CD4-positive, alpha-beta memory T cell (primary cell): ENCODE results near the gene PRR11. TPM values are rescaled to one million over a fixed set of nuclear protein-coding genes. Genes with fewer than 3 reads are reported as not detected.
A peak's percentile ranks its signal among the peaks of the same experiment; 100 is the strongest.

Experiments used
- CTCF ChIA-PET: fragments of 350-600 bp; sonication (Branson Sonifier 250); formaldehyde crosslinking; loops from one replicate; lab custom pipeline; 2021; ENCODE audit warnings: inconsistent platforms; ENCODE audit not compliant: partially characterized antibody; lab: Charles Lee
- POLR2A ChIA-PET: fragments of 350-600 bp; sonication (Branson Sonifier 250); formaldehyde crosslinking; loops from one replicate; lab custom pipeline; 2021; ENCODE audit not compliant: partially characterized antibody; lab: Charles Lee
- DNase-seq, 5 donors: peaks; one replicate each; pipeline versions ENCODE4 v3.0.0 to v3.0.0-alpha.2; 2020 to 2022; ENCODE audit warnings: mixed read lengths in 1 of 5
- H3K27ac ChIP-seq: one replicate; pipeline ENCODE4 v1.7.0; 2013; ENCODE audit warnings: low read depth, low read length
- H3K27me3 ChIP-seq: 2 replicates; pipeline ENCODE4 v1.7.0; 2013; ENCODE audit warnings: mild to moderate bottlenecking, low read length, moderate library complexity; ENCODE audit not compliant: insufficient read depth
- H3K36me3 ChIP-seq: 2 replicates; pipeline ENCODE4 v1.7.0; 2013; ENCODE audit warnings: mild to moderate bottlenecking, low read length, moderate library complexity; ENCODE audit not compliant: insufficient read depth
- H3K4me1 ChIP-seq: 2 replicates; pipeline ENCODE4 v1.7.0; 2013; ENCODE audit warnings: mild to moderate bottlenecking, low read length, moderate library complexity; ENCODE audit not compliant: insufficient read depth
- H3K4me3 ChIP-seq, 2 donors: one replicate each; pipeline ENCODE4 v1.7.0; 2013; ENCODE audit warnings: low read length in 2 of 2, mild to moderate bottlenecking in 1 of 2
- H3K9me3 ChIP-seq, 2 donors: one replicate each; pipeline ENCODE4 v1.7.0; 2013; ENCODE audit warnings: low read length in 2 of 2, control low read depth in 1 of 2; ENCODE audit not compliant: control insufficient read depth in 1 of 2
- H3K27ac Mint-ChIP-seq, 7 donors: one replicate each; pipeline ENCODE4 v1.8.0; 2020 to 2021; ENCODE audit warnings: mixed read lengths in 7 of 7, mild to moderate bottlenecking in 6 of 7, inconsistent platforms in 3 of 7, moderate library complexity in 3 of 7
- H3K27me3 Mint-ChIP-seq, 2 donors: one replicate each; pipeline ENCODE4 v1.8.0; 2020 to 2021; ENCODE audit warnings: mixed read lengths in 2 of 2
- H3K36me3 Mint-ChIP-seq, 2 donors: one replicate each; pipeline ENCODE4 v1.8.0; 2020 to 2021; ENCODE audit warnings: mixed read lengths in 2 of 2, inconsistent platforms in 1 of 2, mild to moderate bottlenecking in 1 of 2
- H3K4me1 Mint-ChIP-seq, 4 donors: one replicate each; pipeline ENCODE4 v1.8.0; 2020 to 2021; ENCODE audit warnings: mixed read lengths in 4 of 4, mild to moderate bottlenecking in 1 of 4
- H3K4me3 Mint-ChIP-seq, 8 donors: one replicate each; pipeline ENCODE4 v1.8.0; 2020 to 2021; ENCODE audit warnings: mixed read lengths in 8 of 8, mild to moderate bottlenecking in 7 of 8, moderate library complexity in 6 of 8, inconsistent platforms in 3 of 8
- H3K9me3 Mint-ChIP-seq, 8 donors: one replicate each; pipeline ENCODE4 v1.8.0; 2020 to 2021; ENCODE audit warnings: mixed read lengths in 8 of 8, mild to moderate bottlenecking in 5 of 8, inconsistent platforms in 3 of 8, moderate library complexity in 1 of 8
- intact Hi-C: fragments of 100-400 bp; cut with micrococcal nuclease; formaldehyde crosslinking; loops from one replicate; pipeline ENCODE4 v1.15.1; 2023
- polyA plus RNA-seq, 2 donors: library from polyadenylated mRNA; unstranded; fragments of 300-500 nt; fragmentation: Illumina TruSeq; gene quantifications; one replicate each; pipeline ENCODE4 v1.2.3, GENCODE V29; 2021
- total RNA-seq, 2 experiments: library from RNA; stranded (reverse); gene quantifications; one replicate each; pipeline ENCODE4 v1.2.3, GENCODE V29; 2021

Gene PRR11
- total and polyA plus RNA-seq, 4 experiments from 2014 or later = 0.37 to 2.1 (median 0.77) TPM

DNA sequence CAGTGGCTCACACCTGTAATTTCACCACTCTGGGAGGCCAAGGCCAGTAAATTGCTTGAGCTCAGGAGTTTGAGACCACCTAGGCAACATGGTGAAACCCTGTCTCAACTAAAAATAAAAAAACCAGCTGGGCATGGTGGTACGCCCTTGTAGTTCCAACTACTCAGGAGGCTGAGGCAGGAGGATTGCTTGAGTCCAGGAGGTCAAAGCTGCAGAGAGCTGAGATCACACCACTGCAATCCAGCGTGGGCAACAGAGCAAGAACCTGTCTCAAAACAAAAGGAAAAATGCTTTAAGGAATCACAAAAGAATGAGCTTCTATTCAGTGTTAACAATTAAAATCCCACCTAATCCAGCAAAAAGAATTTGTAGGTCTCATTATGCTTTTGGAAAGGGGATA lies 5.9 kb downstream of the PRR11 start:
- Mint-ChIP-seq H3K9me3 (no peaks in the 10 kb centered on the region), H3K27me3 (no peaks in the 10 kb centered on the region), H3K4me1 (peaks cover 10 to 32% (median 16%) of the 10 kb centered on the region in 4 donors), H3K4me3 (no peak overlapping the region), H3K36me3 (no peaks in the 10 kb centered on the region), H3K27ac (peak overlapping the region in 1 of 7 donors; percentile 12)
- intact Hi-C loops = no loop called here
- Histone ChIP-seq H3K27me3 (no peaks in the 10 kb centered on the region), H3K4me3 (no peak overlapping the region), H3K36me3 (no peaks in the 10 kb centered on the region), H3K4me1 (peaks cover 24% of the 10 kb centered on the region), H3K9me3 (no peaks in the 10 kb centered on the region), H3K27ac (no peak overlapping the region)
- ChIA-PET CTCF (no interaction called here), POLR2A (interaction anchor here (0.7 kb wide), 1 partner anchor 47 kb away, joined by 4 read pairs; no protein-coding TSS in a partner anchor)
- DNase-seq = no peak

DNA sequence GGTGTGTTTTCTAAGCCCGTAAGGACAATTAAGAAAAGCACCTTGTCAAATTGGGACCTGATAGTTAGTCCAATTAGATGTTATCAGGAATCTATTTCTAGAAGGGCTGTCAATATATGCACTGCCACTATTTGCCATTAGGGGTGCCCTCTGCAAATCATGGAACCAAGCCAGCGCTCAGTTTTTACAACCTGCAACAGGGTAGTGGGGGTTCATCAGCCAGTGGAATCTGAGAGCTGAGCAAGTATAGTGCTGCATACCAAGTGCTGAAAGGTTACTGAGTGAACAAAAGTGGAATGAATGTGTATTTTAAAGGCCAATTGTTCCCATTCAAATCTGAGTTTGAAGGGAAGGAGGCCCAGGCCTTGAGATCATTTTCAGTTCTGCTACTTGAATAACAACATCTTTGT lies 10.4 kb downstream of the PRR11 start:
- H3K4me1 ChIP-seq = peaks cover 4% of the 10 kb centered on the region
- DNase-seq = peak; percentile 37 to 52 (median 46)
- Mint-ChIP-seq H3K27me3 (no peaks in the 10 kb centered on the region), H3K4me1 (peaks cover 3 to 10% (median 5%) of the 10 kb centered on the region in 4 donors), H3K9me3 (no peaks in the 10 kb centered on the region), H3K27ac (peak overlapping the region in 5 of 7 donors; percentile 31 to 72 (median 53)), H3K36me3 (no peaks in the 10 kb centered on the region), H3K4me3 (peak overlapping the region in 2 of 8 donors; percentile 35 to 69)
- CTCF ChIA-PET = interaction anchor here (0.6 to 3.5 kb wide), 4 partner anchors 8 to 85 kb away, joined by 4 to 15 read pairs (median 4); partner anchors contain the start of genes PRR11 and SKA2
- POLR2A ChIA-PET = interaction anchor here (0.6 to 0.8 kb wide), 3 partner anchors 11 to 44 kb away, joined by 3 to 5 read pairs (median 3); partner anchors contain the start of genes PRR11, SKA2 and SMG8
- H3K36me3 ChIP-seq = no peaks in the 10 kb centered on the region
- no peak overlapping the region for H3K27ac ChIP-seq
- no peak overlapping the region for H3K4me3 ChIP-seq
- H3K9me3 ChIP-seq = no peaks in the 10 kb centered on the region
- no peaks in the 10 kb centered on the region for H3K27me3 ChIP-seq
- intact Hi-C loops = no loop called here

DNA sequence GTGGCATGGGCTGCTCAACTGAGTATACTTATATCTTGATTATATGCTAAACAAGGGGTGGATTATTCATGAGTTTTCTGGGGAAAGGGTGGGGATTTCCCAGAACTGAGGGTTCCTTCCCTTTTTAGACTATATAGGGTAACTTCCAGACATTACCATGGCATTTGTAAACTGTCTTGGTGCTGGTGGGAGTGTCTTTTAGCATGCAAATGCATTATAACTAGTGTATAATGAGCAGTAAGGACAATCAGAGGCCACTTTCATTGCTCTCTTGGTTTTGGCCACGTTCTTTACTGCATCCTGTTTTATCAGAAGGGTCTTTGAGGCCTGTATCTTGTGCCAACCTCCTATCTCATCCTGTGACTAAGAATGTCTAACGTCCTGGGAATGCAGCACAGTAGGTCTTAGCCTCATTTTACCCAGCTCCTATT lies 12.0 kb downstream of the PRR11 start:
- Mint-ChIP-seq H3K27ac (no peak overlapping the region), H3K4me1 (peaks cover 3 to 6% (median 5%) of the 10 kb centered on the region in 4 donors), H3K9me3 (no peaks in the 10 kb centered on the region), H3K36me3 (no peaks in the 10 kb centered on the region), H3K4me3 (no peak overlapping the region), H3K27me3 (no peaks in the 10 kb centered on the region)
- no peak overlapping the region for H3K27ac ChIP-seq
- H3K4me3 ChIP-seq = no peak overlapping the region
- H3K4me1 ChIP-seq = peaks cover 4% of the 10 kb centered on the region
- DNase-seq = no peak
- H3K36me3 ChIP-seq = no peaks in the 10 kb centered on the region
- H3K9me3 ChIP-seq = no peaks in the 10 kb centered on the region
- H3K27me3 ChIP-seq = no peaks in the 10 kb centered on the region
- ChIA-PET POLR2A (no interaction called here), CTCF (interaction anchor here (2.0 kb wide), 1 partner anchor 60 kb away, joined by 4 read pairs; no protein-coding TSS in a partner anchor)
- intact Hi-C loops = no loop called here

DNA sequence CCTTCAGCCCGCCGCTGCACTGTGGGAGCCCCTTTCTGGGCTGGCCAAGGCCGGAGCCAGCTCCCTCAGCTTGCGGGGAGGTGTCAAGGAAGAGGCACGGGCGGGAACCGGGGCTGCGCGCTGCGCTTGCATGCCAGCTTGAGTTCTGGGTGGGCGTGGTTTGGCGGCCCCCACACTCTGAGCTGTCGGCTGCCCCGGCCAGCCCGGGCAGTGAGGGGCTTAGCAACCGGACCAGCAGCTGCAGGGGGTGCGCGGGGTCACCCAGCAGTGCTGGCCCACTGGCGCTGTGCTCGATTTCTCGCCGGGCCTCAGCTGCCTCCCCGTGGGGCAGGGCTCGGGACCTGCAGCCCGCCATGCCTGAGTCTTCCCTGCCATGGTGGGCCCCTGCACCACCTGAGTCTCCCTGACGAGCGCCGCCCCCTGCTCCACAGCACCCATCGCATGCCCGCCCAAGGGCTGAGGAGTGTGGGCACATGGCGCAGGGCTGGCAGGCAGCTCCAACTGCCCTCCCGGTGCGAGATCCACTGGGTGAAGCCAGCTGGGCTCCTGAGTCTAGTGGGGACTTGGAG lies 17.0 kb downstream of the PRR11 start:
- no peak for DNase-seq
- Mint-ChIP-seq H3K4me3 (no peak overlapping the region), H3K27ac (no peak overlapping the region), H3K27me3 (no peaks in the 10 kb centered on the region), H3K9me3 (peaks cover 0 to 3% (median 0%) of the 10 kb centered on the region in 8 donors), H3K4me1 (peaks cover 0 to 10% (median 0%) of the 10 kb centered on the region in 4 donors), H3K36me3 (no peaks in the 10 kb centered on the region)
- no peaks in the 10 kb centered on the region for H3K36me3 ChIP-seq
- H3K27me3 ChIP-seq = no peaks in the 10 kb centered on the region
- no peaks in the 10 kb centered on the region for H3K9me3 ChIP-seq
- POLR2A ChIA-PET = no interaction called here
- no peak overlapping the region for H3K4me3 ChIP-seq
- H3K4me1 ChIP-seq = no peaks in the 10 kb centered on the region
- intact Hi-C loops = no loop called here
- H3K27ac ChIP-seq = no peak overlapping the region
- CTCF ChIA-PET = interaction anchor here (0.7 kb wide), 1 partner anchor 8 kb away, joined by 3 read pairs; no protein-coding TSS in a partner anchor

DNA sequence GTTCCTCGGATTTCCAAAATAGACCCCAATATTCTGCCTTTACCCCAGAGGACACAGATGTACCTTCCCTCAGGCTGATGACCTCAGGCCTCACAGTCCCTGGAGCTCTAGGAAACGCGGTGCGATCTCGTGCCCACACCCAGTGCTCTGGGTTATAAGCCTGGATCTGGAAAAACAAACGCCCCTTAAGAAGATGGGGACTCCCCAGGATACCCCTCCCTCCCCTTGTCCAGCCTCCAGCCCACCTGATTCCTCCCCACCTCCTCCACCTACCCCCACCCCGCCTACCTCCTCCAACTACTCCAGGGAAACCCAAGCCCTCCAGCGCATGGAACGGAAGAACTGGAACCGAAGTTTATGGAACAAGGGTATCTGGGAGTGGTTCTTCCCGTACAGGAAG lies 19.1 kb downstream of the PRR11 start:
- no peaks in the 10 kb centered on the region for H3K36me3 ChIP-seq
- H3K4me1 ChIP-seq = no peaks in the 10 kb centered on the region
- Mint-ChIP-seq H3K4me3 (no peak overlapping the region), H3K9me3 (peaks cover 0 to 3% (median 0%) of the 10 kb centered on the region in 8 donors), H3K27ac (no peak overlapping the region), H3K36me3 (no peaks in the 10 kb centered on the region), H3K27me3 (no peaks in the 10 kb centered on the region), H3K4me1 (peaks cover 0 to 10% (median 0%) of the 10 kb centered on the region in 4 donors)
- POLR2A ChIA-PET = no interaction called here
- CTCF ChIA-PET = interaction anchor here (1.0 kb wide), 1 partner anchor 10 kb away, joined by 3 read pairs; no protein-coding TSS in a partner anchor
- no peak overlapping the region for H3K27ac ChIP-seq
- no peak for DNase-seq
- H3K4me3 ChIP-seq = no peak overlapping the region
- intact Hi-C loops = no loop called here
- no peaks in the 10 kb centered on the region for H3K27me3 ChIP-seq
- no peaks in the 10 kb centered on the region for H3K9me3 ChIP-seq

DNA sequence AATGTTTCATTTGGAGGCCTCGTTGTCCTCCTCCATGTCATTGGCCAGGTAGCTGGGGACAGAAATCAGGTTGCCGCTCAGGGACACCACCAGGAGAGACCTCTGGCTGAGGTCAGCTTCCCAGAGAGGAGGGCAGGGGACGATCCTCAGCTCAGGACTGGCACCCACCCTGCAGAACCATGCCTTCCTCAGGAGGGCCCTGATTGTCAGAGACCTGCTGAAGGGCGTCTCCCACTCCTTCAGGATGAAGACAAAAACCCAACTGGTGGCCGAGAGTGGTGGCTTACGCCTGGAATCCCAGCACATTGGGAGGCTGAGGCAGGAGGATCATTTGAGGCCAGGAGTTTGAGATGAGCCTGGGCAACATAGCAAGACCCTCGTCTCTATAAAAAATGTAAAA lies 19.5 kb downstream of the PRR11 start:
- ChIA-PET POLR2A (no interaction called here), CTCF (no interaction called here)
- Mint-ChIP-seq H3K27ac (no peak overlapping the region), H3K4me1 (peaks cover 0 to 10% (median 0%) of the 10 kb centered on the region in 4 donors), H3K9me3 (peaks cover 0 to 3% (median 0%) of the 10 kb centered on the region in 8 donors), H3K4me3 (no peak overlapping the region), H3K27me3 (no peaks in the 10 kb centered on the region), H3K36me3 (no peaks in the 10 kb centered on the region)
- DNase-seq = no peak
- no peak overlapping the region for H3K27ac ChIP-seq
- no peaks in the 10 kb centered on the region for H3K4me1 ChIP-seq
- no peak overlapping the region for H3K4me3 ChIP-seq
- H3K27me3 ChIP-seq = no peaks in the 10 kb centered on the region
- no peaks in the 10 kb centered on the region for H3K9me3 ChIP-seq
- H3K36me3 ChIP-seq = no peaks in the 10 kb centered on the region
- intact Hi-C loops = no loop called here

DNA sequence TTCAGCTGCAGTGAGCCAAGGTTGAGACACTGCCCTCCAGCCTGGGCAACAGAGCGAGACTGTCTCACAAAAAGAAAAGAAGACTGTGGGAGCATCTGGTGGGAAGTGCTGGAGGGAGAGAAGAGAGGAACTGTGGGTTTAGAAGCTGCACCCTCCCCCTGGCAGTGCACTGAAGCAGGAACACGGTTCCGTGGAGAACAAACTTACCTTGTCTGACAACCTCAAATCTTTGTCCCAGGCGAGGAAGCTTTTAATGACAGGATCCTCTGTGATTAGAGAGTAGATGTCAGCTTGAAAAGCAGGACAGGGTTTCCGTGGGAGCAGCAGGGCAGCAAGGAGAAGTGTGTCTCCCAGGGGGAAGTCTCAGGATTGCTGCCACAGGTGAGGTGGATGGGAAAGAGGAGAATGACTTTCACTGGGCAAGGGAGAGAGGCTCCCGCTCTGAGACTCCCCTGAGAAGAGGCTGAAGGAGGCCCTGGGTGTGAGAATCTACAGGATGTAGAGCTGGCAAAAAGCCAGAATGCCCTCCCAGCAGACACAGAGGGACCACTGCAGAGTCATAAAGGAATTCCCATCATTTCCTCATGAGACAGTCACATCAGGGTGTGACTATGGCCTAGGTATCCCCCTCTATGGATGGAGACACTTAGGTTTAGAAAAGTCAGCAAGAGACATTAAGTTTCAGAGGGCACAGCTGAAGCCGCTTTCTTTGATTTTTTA lies 22.9 kb downstream of the PRR11 start:
- no peaks in the 10 kb centered on the region for H3K27me3 ChIP-seq
- POLR2A ChIA-PET = no interaction called here
- peaks cover 0 to 3% (median 0%) of the 10 kb centered on the region in 8 donors for H3K9me3 Mint-ChIP-seq
- H3K4me3 Mint-ChIP-seq = no peak overlapping the region
- no peaks in the 10 kb centered on the region for H3K36me3 Mint-ChIP-seq
- H3K4me1 Mint-ChIP-seq = peaks cover 0 to 7% (median 0%) of the 10 kb centered on the region in 4 donors
- no peak for DNase-seq
- H3K4me1 ChIP-seq = no peaks in the 10 kb centered on the region
- CTCF ChIA-PET = interaction anchor here (0.8 kb wide), 1 partner anchor 31 kb away, joined by 3 read pairs; the partner anchor contains the start of gene SMG8
- no peak overlapping the region for H3K4me3 ChIP-seq
- H3K27ac ChIP-seq = no peak overlapping the region
- peak overlapping the region in 3 of 7 donors; percentile 36 to 41 (median 37) for H3K27ac Mint-ChIP-seq
- intact Hi-C loops = no loop called here
- no peaks in the 10 kb centered on the region for H3K27me3 Mint-ChIP-seq
- no peaks in the 10 kb centered on the region for H3K36me3 ChIP-seq
- H3K9me3 ChIP-seq = no peaks in the 10 kb centered on the region
